Measurements from ENCODE around the gene EHD4. TPM values are rescaled to one million over a fixed set of nuclear protein-coding genes. Genes with fewer than 3 reads are reported as not detected.

EHD4 gene
- total and polyA plus RNA-seq, 2 experiments from 2014 or later: 27.3 to 34.7 TPM

DNA sequence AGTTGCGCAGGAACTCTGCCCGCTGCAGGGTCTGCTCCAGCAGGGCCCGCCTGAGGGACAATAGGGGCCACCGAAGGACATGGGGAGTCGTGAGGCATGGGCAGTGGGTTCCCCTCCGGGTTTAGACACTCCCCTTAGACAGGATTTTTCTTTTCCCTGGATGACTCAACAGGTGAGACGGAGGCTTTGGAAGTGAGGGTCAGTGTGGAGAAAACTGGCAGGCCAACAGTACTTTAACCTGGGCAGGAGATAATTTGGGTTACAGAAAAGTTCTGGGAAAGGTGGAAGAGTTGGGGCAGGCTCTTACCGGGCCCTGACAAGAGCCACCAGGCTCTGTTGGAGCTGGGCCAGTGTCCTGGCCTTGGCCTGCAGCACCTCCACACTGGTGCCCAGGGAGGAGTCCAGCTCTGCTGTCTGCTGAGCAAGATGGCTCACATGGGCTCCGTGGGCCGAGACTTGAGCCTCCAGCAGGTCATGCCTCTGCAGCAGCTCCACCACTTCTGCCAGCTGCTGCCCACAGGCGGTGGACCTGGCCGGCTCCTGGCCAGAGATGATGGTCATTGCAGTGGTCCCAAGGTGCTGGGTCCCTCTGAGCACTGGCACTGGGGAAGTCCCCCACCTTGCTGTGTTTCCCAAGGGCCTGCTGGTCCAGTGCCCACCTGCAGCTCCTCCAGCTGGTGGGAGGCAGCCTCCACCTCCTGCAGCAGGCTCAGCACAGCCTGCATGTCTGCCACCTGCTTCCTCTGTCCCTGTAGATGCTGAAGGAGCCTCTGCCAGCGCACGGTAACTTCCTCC, 89.5 kb downstream of the EHD4 start:
- no peaks in the 10 kb centered on the region for H4K20me1 ChIP-seq (ENCODE audit: insufficient read depth, poor library complexity, severe bottlenecking)
- H3K4me3 ChIP-seq: no peak overlapping the region
- no peaks in the 10 kb centered on the region for H3K79me2 ChIP-seq
- H3K36me3 ChIP-seq (replicated peaks; ENCODE audit: insufficient read depth, low read depth): no peaks in the 10 kb centered on the region
- H3K9me3 ChIP-seq (ENCODE audit: low read depth): no peaks in the 10 kb centered on the region
- peak overlapping the region; percentile 88 for H3K4me2 ChIP-seq
- no peak for DNase-seq (ENCODE audit: low spot score)
- TF ChIP-seq EZH2phosphoT487 (IDR thresholded peaks at IDR 0.05; ENCODE audit: low read depth, severe bottlenecking, unreplicated experiment) (no peak), EZH2 (IDR thresholded peaks at IDR 0.05; ENCODE audit: borderline replicate concordance) (no peak)
- TF ChIP-seq, protein P1, sequence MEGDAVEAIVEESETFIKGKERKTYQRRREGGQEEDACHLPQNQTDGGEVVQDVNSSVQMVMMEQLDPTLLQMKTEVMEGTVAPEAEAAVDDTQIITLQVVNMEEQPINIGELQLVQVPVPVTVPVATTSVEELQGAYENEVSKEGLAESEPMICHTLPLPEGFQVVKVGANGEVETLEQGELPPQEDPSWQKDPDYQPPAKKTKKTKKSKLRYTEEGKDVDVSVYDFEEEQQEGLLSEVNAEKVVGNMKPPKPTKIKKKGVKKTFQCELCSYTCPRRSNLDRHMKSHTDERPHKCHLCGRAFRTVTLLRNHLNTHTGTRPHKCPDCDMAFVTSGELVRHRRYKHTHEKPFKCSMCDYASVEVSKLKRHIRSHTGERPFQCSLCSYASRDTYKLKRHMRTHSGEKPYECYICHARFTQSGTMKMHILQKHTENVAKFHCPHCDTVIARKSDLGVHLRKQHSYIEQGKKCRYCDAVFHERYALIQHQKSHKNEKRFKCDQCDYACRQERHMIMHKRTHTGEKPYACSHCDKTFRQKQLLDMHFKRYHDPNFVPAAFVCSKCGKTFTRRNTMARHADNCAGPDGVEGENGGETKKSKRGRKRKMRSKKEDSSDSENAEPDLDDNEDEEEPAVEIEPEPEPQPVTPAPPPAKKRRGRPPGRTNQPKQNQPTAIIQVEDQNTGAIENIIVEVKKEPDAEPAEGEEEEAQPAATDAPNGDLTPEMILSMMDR (IDR thresholded peaks at IDR 0.05; ENCODE audit: poor library complexity): no peak
- H3K27ac ChIP-seq: no peak overlapping the region
- H2AFZ ChIP-seq: peak overlapping the region; percentile 45
- no peaks in the 10 kb centered on the region for H3K9me2 ChIP-seq (replicated peaks; ENCODE audit: insufficient read depth)
- H3K4me1 ChIP-seq (ENCODE audit: insufficient read depth): peaks cover 13% of the 10 kb centered on the region
- no peaks in the 10 kb centered on the region for H3K27me3 ChIP-seq
- 64% methylated on average over 14 of the region's 14 CpGs for WGBS (ENCODE audit: low lambda C conversion rate, missing lambda C conversion rate)

DNA sequence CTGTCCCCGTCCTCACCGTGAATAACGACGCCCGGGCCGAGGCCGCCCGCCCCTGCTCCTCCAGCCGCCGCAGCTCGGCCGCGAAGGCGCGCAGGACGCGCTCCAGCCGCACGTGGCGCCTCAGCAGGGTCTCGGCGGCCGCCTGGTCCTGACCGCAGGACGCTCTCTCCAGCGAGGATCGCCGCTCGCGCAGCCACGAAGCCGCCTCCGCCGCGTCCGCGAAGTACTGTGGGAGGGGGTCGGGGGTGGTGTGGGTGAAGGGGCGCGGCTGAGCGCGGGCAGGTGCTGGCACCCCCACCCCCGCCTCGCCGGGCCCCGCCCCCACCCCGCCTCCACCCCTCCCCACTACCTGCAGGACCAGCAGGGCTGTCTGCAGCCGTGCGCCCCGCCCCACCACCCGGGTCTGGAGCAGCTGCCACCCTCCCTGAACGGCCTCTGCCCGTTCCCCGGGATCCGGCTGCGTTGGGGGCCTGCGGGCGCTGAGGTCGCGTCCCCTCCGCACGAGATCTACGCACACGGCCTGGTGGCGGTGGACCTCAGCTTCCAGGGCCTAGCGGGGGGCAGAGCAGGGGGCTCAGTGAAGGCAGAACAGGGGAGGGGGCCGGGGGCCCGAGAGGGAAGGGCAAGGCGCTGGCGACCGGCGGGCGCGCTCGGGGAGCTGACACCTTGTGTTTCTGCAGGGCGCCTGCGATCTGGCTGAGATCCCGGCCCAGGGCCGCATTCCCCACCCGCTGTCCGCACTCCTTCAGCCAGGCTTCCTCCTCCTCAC, 90.3 kb downstream of the EHD4 start:
- peak; percentile 23 for DNase-seq (ENCODE audit: low spot score)
- peaks cover 13% of the 10 kb centered on the region for H3K4me1 ChIP-seq (ENCODE audit: insufficient read depth)
- no peaks in the 10 kb centered on the region for H3K79me2 ChIP-seq
- H3K9me2 ChIP-seq (replicated peaks; ENCODE audit: insufficient read depth): no peaks in the 10 kb centered on the region
- H3K9me3 ChIP-seq (ENCODE audit: low read depth): no peaks in the 10 kb centered on the region
- no peaks in the 10 kb centered on the region for H4K20me1 ChIP-seq (ENCODE audit: insufficient read depth, poor library complexity, severe bottlenecking)
- TF ChIP-seq EZH2 (IDR thresholded peaks at IDR 0.05; ENCODE audit: borderline replicate concordance) (no peak), EZH2phosphoT487 (IDR thresholded peaks at IDR 0.05; ENCODE audit: low read depth, severe bottlenecking, unreplicated experiment) (no peak)
- TF ChIP-seq, protein P1 (IDR thresholded peaks at IDR 0.05; ENCODE audit: poor library complexity): no peak
- H3K27me3 ChIP-seq: no peaks in the 10 kb centered on the region
- H3K36me3 ChIP-seq (replicated peaks; ENCODE audit: insufficient read depth, low read depth): no peaks in the 10 kb centered on the region
- H3K27ac ChIP-seq: no peak overlapping the region
- H3K4me3 ChIP-seq: no peak overlapping the region
- peak overlapping the region; percentile 45 for H2AFZ ChIP-seq
- H3K4me2 ChIP-seq: peak overlapping the region; percentile 88
- WGBS (ENCODE audit: low lambda C conversion rate, missing lambda C conversion rate): 8% methylated on average over 57 of the region's 81 CpGs

DNA sequence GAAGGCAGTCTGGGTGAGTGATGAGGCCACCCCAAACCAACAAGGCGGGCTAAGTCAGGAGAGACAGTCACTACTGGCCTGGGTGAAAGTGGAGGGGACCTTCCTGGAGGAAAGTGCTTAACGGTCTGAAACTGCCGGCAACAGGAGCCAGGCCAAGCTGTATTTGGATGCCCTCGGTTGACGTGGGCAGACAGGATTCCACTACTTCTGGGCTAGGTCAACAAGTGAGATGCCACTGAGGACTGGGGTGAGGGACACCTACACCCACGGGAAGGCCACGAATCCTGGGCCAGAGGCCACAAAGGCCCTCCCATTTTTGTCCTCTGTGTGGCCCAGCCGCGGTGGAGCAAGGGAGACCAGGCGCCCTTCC, 90.8 kb downstream of the EHD4 start:
- H3K27ac ChIP-seq: no peak overlapping the region
- no peak overlapping the region for H3K4me3 ChIP-seq
- peaks cover 13% of the 10 kb centered on the region for H3K4me1 ChIP-seq (ENCODE audit: insufficient read depth)
- H3K9me3 ChIP-seq (ENCODE audit: low read depth): no peaks in the 10 kb centered on the region
- no peaks in the 10 kb centered on the region for H4K20me1 ChIP-seq (ENCODE audit: insufficient read depth, poor library complexity, severe bottlenecking)
- no peaks in the 10 kb centered on the region for H3K79me2 ChIP-seq
- no peaks in the 10 kb centered on the region for H3K36me3 ChIP-seq (replicated peaks; ENCODE audit: insufficient read depth, low read depth)
- 50% methylated on average over 10 of the region's 10 CpGs for WGBS (ENCODE audit: low lambda C conversion rate, missing lambda C conversion rate)
- peak overlapping the region; percentile 45 for H2AFZ ChIP-seq
- no peaks in the 10 kb centered on the region for H3K9me2 ChIP-seq (replicated peaks; ENCODE audit: insufficient read depth)
- no peak for DNase-seq (ENCODE audit: low spot score)
- no peaks in the 10 kb centered on the region for H3K27me3 ChIP-seq
- TF ChIP-seq EZH2phosphoT487 (IDR thresholded peaks at IDR 0.05; ENCODE audit: low read depth, severe bottlenecking, unreplicated experiment) (no peak), EZH2 (IDR thresholded peaks at IDR 0.05; ENCODE audit: borderline replicate concordance) (no peak)
- TF ChIP-seq, protein P1 (IDR thresholded peaks at IDR 0.05; ENCODE audit: poor library complexity): no peak
- peak overlapping the region; percentile 88 for H3K4me2 ChIP-seq

Data from hepatocyte (in vitro differentiated cells).